HFFc6 (cell line): ENCODE measurements around the gene LDLRAD4. TPM values are rescaled to one million over a fixed set of nuclear protein-coding genes. Genes with fewer than 3 reads are reported as not detected.

Source experiments
- DNase-seq: peaks from one replicate; pipeline ENCODE4 v3.0.0-alpha.2; 2018
- H3K27ac Mint-ChIP-seq: 2 replicates; pipeline ENCODE4 v1.8.0; 2020; ENCODE audit warnings: mild to moderate bottlenecking, mixed read lengths
- H3K27me3 Mint-ChIP-seq: 2 replicates; pipeline ENCODE4 v1.8.0; 2021; ENCODE audit warnings: mild to moderate bottlenecking, moderate library complexity, mixed read lengths; ENCODE audit not compliant: insufficient read depth
- H3K36me3 Mint-ChIP-seq: 2 replicates; pipeline ENCODE4 v1.8.0; 2021; ENCODE audit warnings: low read depth, mixed read lengths
- H3K4me1 Mint-ChIP-seq: 2 replicates; pipeline ENCODE4 v1.8.0; 2020; ENCODE audit warnings: low read depth, mixed read lengths
- H3K4me3 Mint-ChIP-seq: 2 replicates; pipeline ENCODE4 v1.8.0; 2020; ENCODE audit warnings: mild to moderate bottlenecking, moderate library complexity, mixed read lengths
- H3K9me3 Mint-ChIP-seq: 2 replicates; pipeline ENCODE4 v1.8.0; 2020; ENCODE audit warnings: mild to moderate bottlenecking, mixed read lengths
- CTCF ChIP-seq: fragments of 200-600 bp; sonication (generic); IDR thresholded peaks from 2 replicates; pipeline ENCODE4 v1.5.0; 2021; ENCODE audit warnings: antibody characterized with exemption, mild to moderate bottlenecking
- total RNA-seq, 6 experiments: library from RNA; stranded (reverse); fragmentation: NEBNext Ultra II Directional; extraction: Animal tissue kit (Norgen Biotek cat#: 25700); gene quantifications; 2 replicates in 1 of 6; 3 replicates in 5 of 6; pipeline ENCODE4 v1.2.3, GENCODE V29; 2021

Gene LDLRAD4
- total RNA-seq, 6 experiments from 2014 or later, result not detected

DNA sequence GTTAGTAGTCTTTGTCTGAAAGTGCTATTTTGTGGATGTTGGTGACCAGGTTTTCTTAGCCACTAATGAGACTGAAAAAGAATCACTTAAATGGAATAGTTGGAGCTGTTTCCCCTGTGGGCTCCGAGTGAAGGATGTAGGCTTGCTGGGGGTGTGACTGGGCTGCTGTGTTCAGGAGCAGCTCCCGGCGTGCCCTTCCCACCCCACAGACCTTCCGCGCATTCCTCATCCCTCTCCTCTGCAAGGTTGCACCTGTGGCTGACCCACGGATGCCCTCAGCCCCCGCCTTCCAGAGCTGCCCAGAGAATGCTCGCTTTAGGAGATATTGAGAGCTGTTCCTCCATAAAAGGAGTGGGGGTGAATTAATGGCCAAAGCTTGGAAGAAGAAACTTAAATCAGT is 174.3 kb downstream of the LDLRAD4 start:
- peaks cover 23% of the 10 kb centered on the region; the same call in 1 of the 2 replicates for H3K9me3 Mint-ChIP-seq
- H3K4me3 Mint-ChIP-seq, result no peak overlapping the region
- H3K27ac Mint-ChIP-seq, result no peak overlapping the region
- no peak for DNase-seq
- peaks cover 5% of the 10 kb centered on the region; the same call in 1 of the 2 replicates for H3K4me1 Mint-ChIP-seq
- peaks cover 5% of the 10 kb centered on the region; the same call in 1 of the 2 replicates for H3K36me3 Mint-ChIP-seq
- TF ChIP-seq CTCF, result no peak
- peaks cover 5% of the 10 kb centered on the region for H3K27me3 Mint-ChIP-seq

- TF ChIP-seq CTCF, result no peak
- Mint-ChIP-seq H3K4me1 (peaks cover under 1% of the 10 kb centered on the region; the same call in 1 of the 2 replicates), H3K9me3 (peaks cover 22% of the 10 kb centered on the region; the same call in 1 of the 2 replicates), H3K36me3 (peaks cover under 1% of the 10 kb centered on the region; the same call in 1 of the 2 replicates), H3K27me3 (peaks cover 5% of the 10 kb centered on the region), H3K27ac (no peak overlapping the region), H3K4me3 (no peak overlapping the region)
- no peak for DNase-seq
These were observed 174.8 kb downstream of the LDLRAD4 start for GRCh38 chr18:13393338-13393737.

DNA sequence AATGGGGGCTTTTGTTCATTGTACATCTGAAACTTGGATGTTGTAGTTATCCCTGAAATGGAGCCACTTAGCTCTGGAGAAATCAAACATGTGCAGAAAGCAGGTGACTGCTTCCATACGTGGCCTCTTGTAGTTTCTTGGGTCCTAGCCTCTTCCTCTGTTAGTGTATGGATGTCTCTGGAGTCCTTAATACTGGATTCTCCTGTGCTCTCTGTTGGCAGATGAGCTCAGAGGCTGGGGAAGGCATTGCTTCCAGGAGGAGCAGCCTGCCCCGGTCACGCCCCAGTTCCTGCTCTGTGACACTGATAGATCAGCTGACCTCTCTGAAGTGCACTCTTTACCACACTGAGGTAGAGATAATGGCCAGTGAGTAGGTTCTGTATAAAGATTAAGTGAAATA is 176.2 kb downstream of the LDLRAD4 start:
- peaks cover 28% of the 10 kb centered on the region; the same call in 1 of the 2 replicates for H3K9me3 Mint-ChIP-seq
- no peak for DNase-seq
- no peaks in the 10 kb centered on the region for H3K36me3 Mint-ChIP-seq
- peaks cover 5% of the 10 kb centered on the region for H3K27me3 Mint-ChIP-seq
- no peak overlapping the region for H3K27ac Mint-ChIP-seq
- TF ChIP-seq CTCF, result no peak
- H3K4me3 Mint-ChIP-seq, result no peak overlapping the region
- H3K4me1 Mint-ChIP-seq, result no peaks in the 10 kb centered on the region

DNA sequence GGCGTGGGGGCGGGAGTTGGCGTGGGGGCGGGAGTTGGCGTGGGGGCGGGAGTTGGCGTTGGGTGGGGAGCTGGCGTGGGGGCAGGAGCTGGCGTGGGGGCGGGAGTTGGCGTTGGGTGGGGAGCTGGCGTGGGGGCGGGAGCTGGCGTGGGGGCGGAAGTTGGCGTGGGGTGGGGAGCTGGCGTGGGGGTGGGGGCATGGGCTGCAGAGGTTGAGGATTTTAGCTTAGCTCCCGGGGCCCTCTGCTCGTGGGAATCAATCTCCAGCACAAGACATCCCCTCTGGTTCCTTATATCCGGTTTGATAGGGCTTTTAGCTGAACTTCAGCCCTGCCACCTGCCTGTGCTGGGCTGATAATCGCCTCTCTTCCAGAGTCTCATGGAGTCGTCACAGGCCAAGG is 177.0 kb downstream of the LDLRAD4 start:
- no peak for TF ChIP-seq CTCF
- no peak overlapping the region for H3K27ac Mint-ChIP-seq
- H3K4me1 Mint-ChIP-seq, result no peaks in the 10 kb centered on the region
- no peak overlapping the region for H3K4me3 Mint-ChIP-seq
- no peaks in the 10 kb centered on the region for H3K36me3 Mint-ChIP-seq
- no peak for DNase-seq
- peaks cover 22% of the 10 kb centered on the region; the same call in 1 of the 2 replicates for H3K9me3 Mint-ChIP-seq
- peaks cover 5% of the 10 kb centered on the region for H3K27me3 Mint-ChIP-seq

DNA sequence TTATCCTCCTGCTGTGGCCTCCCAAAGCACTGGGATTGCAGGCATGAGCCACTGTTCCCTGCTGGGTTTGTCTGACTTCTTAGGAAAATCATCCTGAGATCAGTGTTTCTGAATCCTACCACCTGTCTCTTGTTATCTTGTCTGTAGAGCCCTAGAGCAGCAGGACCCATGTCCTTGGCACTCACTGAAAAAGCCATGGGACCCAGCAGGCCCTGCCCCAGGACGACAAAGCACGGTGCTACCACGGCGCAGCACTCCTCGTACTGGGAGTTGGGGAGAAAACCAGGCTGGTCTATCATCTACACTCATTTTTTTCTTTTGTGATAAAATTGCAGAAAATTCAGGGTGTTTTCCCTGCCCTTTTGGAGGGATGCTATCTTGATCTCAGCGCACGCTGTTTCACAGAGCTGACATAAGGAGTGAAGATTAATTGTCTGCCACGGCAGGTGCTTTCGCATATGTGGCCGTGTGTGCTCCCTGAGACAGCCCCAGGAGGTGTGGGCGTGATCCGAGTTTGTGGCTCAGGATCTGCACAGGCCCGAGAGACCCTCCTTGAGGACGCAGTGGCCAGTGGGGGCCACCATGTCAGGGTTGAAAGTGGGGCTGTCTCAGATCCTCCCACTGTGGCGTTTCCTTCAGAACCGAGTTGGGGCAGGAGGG is 179.1 kb downstream of the LDLRAD4 start:
- Mint-ChIP-seq H3K36me3 (no peaks in the 10 kb centered on the region), H3K27me3 (peaks cover 2% of the 10 kb centered on the region), H3K4me3 (no peak overlapping the region), H3K9me3 (peaks cover 35% of the 10 kb centered on the region; the same call in 1 of the 2 replicates), H3K27ac (no peak overlapping the region), H3K4me1 (no peaks in the 10 kb centered on the region)
- no peak for DNase-seq
- no peak for TF ChIP-seq CTCF
